Mesenchymal stem cell (in vitro differentiated cells and primary cell): ENCODE results near the gene C1orf167.

Experiments
- DNase-seq: peaks from one replicate; pipeline ENCODE4 v3.0.0-alpha.2; 2013
- H2AFZ ChIP-seq: one replicate; pipeline ENCODE4 v1.6.1; 2013; ENCODE audit warnings: low read depth, mild to moderate bottlenecking, control low read depth, inconsistent platforms, low read length, moderate library complexity
- H2AK5ac ChIP-seq: 2 replicates; pipeline ENCODE4 v1.6.1; 2013; ENCODE audit warnings: low read length, moderate library complexity, mild to moderate bottlenecking, inconsistent platforms; ENCODE audit not compliant: severe bottlenecking
- H2BK120ac ChIP-seq: one replicate; pipeline ENCODE4 v1.6.1; 2013; ENCODE audit warnings: low read depth, mild to moderate bottlenecking, inconsistent platforms, low read length, moderate library complexity
- H2BK12ac ChIP-seq, 2 experiments: one replicate each; pipeline ENCODE4 v1.6.1; 2013; ENCODE audit warnings: inconsistent platforms in 2 of 2, low read length in 2 of 2, mild to moderate bottlenecking in 2 of 2, moderate library complexity in 2 of 2, control low read depth in 1 of 2
- H2BK15ac ChIP-seq: one replicate; pipeline ENCODE4 v1.6.1; 2013; ENCODE audit warnings: mild to moderate bottlenecking, low read depth, inconsistent platforms; ENCODE audit not compliant: poor library complexity, severe bottlenecking
- H2BK5ac ChIP-seq: 2 replicates; pipeline ENCODE4 v1.6.1; 2013; ENCODE audit warnings: low read depth, mild to moderate bottlenecking, low read length, control low read depth, inconsistent platforms; ENCODE audit not compliant: poor library complexity, severe bottlenecking
- H3K14ac ChIP-seq, 2 experiments: one replicate each; pipeline ENCODE4 v1.6.1; 2013; ENCODE audit warnings: inconsistent platforms in 2 of 2, low read length in 2 of 2, control low read depth in 1 of 2, mild to moderate bottlenecking in 1 of 2, moderate library complexity in 1 of 2
- H3K18ac ChIP-seq, 2 experiments: one replicate each; pipeline ENCODE4 v1.6.1; 2013; ENCODE audit warnings: inconsistent platforms in 2 of 2, low read length in 2 of 2, control low read depth in 1 of 2, low read depth in 1 of 2, mild to moderate bottlenecking in 1 of 2
- H3K23ac ChIP-seq, 2 experiments: one replicate each; pipeline ENCODE4 v1.6.1; 2013; ENCODE audit warnings: inconsistent platforms in 2 of 2, low read length in 2 of 2, mild to moderate bottlenecking in 2 of 2, moderate library complexity in 2 of 2, control low read depth in 1 of 2
- H3K27ac ChIP-seq: 2 replicates; pipeline ENCODE4 v1.5.1; 2013; ENCODE audit warnings: mild to moderate bottlenecking, moderate library complexity, low read length, control low read depth, inconsistent platforms; ENCODE audit not compliant: poor library complexity, severe bottlenecking
- H3K27me3 ChIP-seq, 2 experiments: 2 replicates each; pipeline versions ENCODE4 v1.6.1 to v1.7.0; 2013; ENCODE audit warnings: low read length in 2 of 2, mild to moderate bottlenecking in 2 of 2, moderate library complexity in 2 of 2, control low read depth in 1 of 2, inconsistent platforms in 1 of 2; ENCODE audit not compliant: control insufficient read depth in 1 of 2, insufficient read depth in 1 of 2
- H3K36me3 ChIP-seq, 2 experiments: 2 replicates each; pipeline versions ENCODE4 v1.6.1 to v1.7.0; 2013; ENCODE audit warnings: low read length in 2 of 2, control low read depth in 1 of 2, inconsistent platforms in 1 of 2, low read depth in 1 of 2, mild to moderate bottlenecking in 1 of 2; ENCODE audit not compliant: insufficient read depth in 2 of 2, control insufficient read depth in 1 of 2
- H3K4ac ChIP-seq, 2 experiments: one replicate each; pipeline ENCODE4 v1.6.1; 2013; ENCODE audit warnings: inconsistent platforms in 2 of 2, low read length in 2 of 2, mild to moderate bottlenecking in 2 of 2, moderate library complexity in 2 of 2, control low read depth in 1 of 2, low read depth in 1 of 2
- H3K4me1 ChIP-seq: 2 replicates; pipeline ENCODE4 v1.6.1; 2013; ENCODE audit warnings: low read depth, low read length, control low read depth; ENCODE audit not compliant: control insufficient read depth, insufficient read depth
- H3K4me2 ChIP-seq: 2 replicates; pipeline ENCODE4 v1.6.1; 2013; ENCODE audit warnings: low read length, mild to moderate bottlenecking, inconsistent platforms; ENCODE audit not compliant: poor library complexity, severe bottlenecking
- H3K4me3 ChIP-seq, 2 experiments: 2 replicates each; pipeline versions ENCODE4 v1.5.1 to v1.7.0; 2013; ENCODE audit warnings: low read length in 2 of 2, mild to moderate bottlenecking in 2 of 2, control low read depth in 1 of 2, low read depth in 1 of 2; ENCODE audit not compliant: insufficient read depth in 1 of 2
- H3K79me1 ChIP-seq: replicated peaks from 2 replicates; pipeline ENCODE4 v1.6.1; 2013; ENCODE audit warnings: mild to moderate bottlenecking, control low read depth, low read length, inconsistent platforms; ENCODE audit not compliant: poor library complexity, severe bottlenecking
- H3K9ac ChIP-seq: 2 replicates; pipeline ENCODE4 v1.7.0; 2013; ENCODE audit warnings: mild to moderate bottlenecking, low read length, moderate library complexity
- H3K9me3 ChIP-seq: 2 replicates; pipeline ENCODE4 v1.7.0; 2013; ENCODE audit warnings: mild to moderate bottlenecking, low read length; ENCODE audit not compliant: control insufficient read depth
- H4K8ac ChIP-seq: one replicate; pipeline ENCODE4 v1.6.1; 2013; ENCODE audit warnings: inconsistent platforms, mild to moderate bottlenecking, low read length, moderate library complexity
- H4K91ac ChIP-seq: one replicate; pipeline ENCODE4 v1.6.1; 2013; ENCODE audit warnings: mild to moderate bottlenecking, low read length, inconsistent platforms
- WGBS: methylation state at CpG from one replicate; pipeline ENCODE4 v1.1.7; 2013; ENCODE audit warnings: mixed read lengths; 5-methylcytosine and 5-hydroxymethylcytosine counted together

The C1orf167 gene

GRCh38 chr1:11719313-11720032 is 42.5 kb upstream of the C1orf167 start:
- 53% methylated on average over 42 of the region's 44 CpGs for WGBS

GRCh38 chr1:11720033-11720376 is 42.0 kb upstream of the C1orf167 start:
- Histone ChIP-seq H2BK5ac (no peak overlapping the region), H3K4me2 (no peak overlapping the region), H3K79me1 (no peaks in the 10 kb centered on the region), H3K4me3 (no peak overlapping the region), H3K27ac (no peak overlapping the region), H3K4me1 (peaks cover 3% of the 10 kb centered on the region), H2BK12ac (no peak overlapping the region), H4K8ac (no peak overlapping the region), H3K36me3 (no peaks in the 10 kb centered on the region), H2BK15ac (no peak overlapping the region), H2AK5ac (no peak overlapping the region), H3K14ac (no peak overlapping the region), H3K27me3 (peaks cover 38 to 70% of the 10 kb centered on the region in 2 experiments), H3K9me3 (no peaks in the 10 kb centered on the region), H4K91ac (no peak overlapping the region), H3K18ac (no peak overlapping the region), H3K4ac (no peak overlapping the region), H2AFZ (no peak overlapping the region), H2BK120ac (no peak overlapping the region), H3K23ac (no peak overlapping the region), H3K9ac (no peak overlapping the region)
- DNase-seq = no peak
- WGBS = 80% methylated on average over 12 of the region's 12 CpGs

More at GRCh38 chr1:11719313-11720032, 42.5 kb upstream of the C1orf167 start:
- H3K36me3 ChIP-seq = no peaks in the 10 kb centered on the region
- H3K4me2 ChIP-seq = no peak overlapping the region
- peaks cover 44 to 70% of the 10 kb centered on the region in 2 experiments for H3K27me3 ChIP-seq
- H3K18ac ChIP-seq = no peak overlapping the region
- H3K9ac ChIP-seq = peak overlapping the region; percentile 50
- no peak overlapping the region for H2BK15ac ChIP-seq
- H2BK12ac ChIP-seq = no peak overlapping the region
- H3K23ac ChIP-seq = peak overlapping the region in 1 of 2 experiments; percentile 26
- no peak overlapping the region for H2AFZ ChIP-seq
- H3K27ac ChIP-seq = no peak overlapping the region
- no peak overlapping the region for H4K91ac ChIP-seq
- H3K4me1 ChIP-seq = peaks cover 3% of the 10 kb centered on the region
- no peak overlapping the region for H2BK5ac ChIP-seq
- H3K9me3 ChIP-seq = no peaks in the 10 kb centered on the region
- H2BK120ac ChIP-seq = no peak overlapping the region
- H2AK5ac ChIP-seq = no peak overlapping the region
- no peak overlapping the region for H3K14ac ChIP-seq
- peak overlapping the region in 1 of 2 experiments; percentile 63 for H3K4me3 ChIP-seq
- H3K4ac ChIP-seq = no peak overlapping the region
- no peak overlapping the region for H4K8ac ChIP-seq
- DNase-seq = peak; percentile 56
- no peaks in the 10 kb centered on the region for H3K79me1 ChIP-seq

- Histone ChIP-seq H4K8ac (no peak overlapping the region), H3K9ac (no peak overlapping the region), H2BK120ac (no peak overlapping the region), H2BK5ac (no peak overlapping the region), H3K27ac (no peak overlapping the region), H2AFZ (no peak overlapping the region), H3K18ac (no peak overlapping the region), H3K4ac (no peak overlapping the region), H2BK12ac (no peak overlapping the region), H3K4me1 (peaks cover 3% of the 10 kb centered on the region), H3K36me3 (no peaks in the 10 kb centered on the region), H3K4me2 (no peak overlapping the region), H4K91ac (no peak overlapping the region), H2AK5ac (no peak overlapping the region), H3K14ac (no peak overlapping the region), H2BK15ac (no peak overlapping the region), H3K9me3 (no peaks in the 10 kb centered on the region), H3K27me3 (peaks cover 33 to 69% of the 10 kb centered on the region in 2 experiments), H3K4me3 (no peak overlapping the region), H3K79me1 (no peaks in the 10 kb centered on the region), H3K23ac (no peak overlapping the region)
- DNase-seq = no peak
- WGBS = 72% methylated on average over 4 of the region's 4 CpGs
These were observed 41.5 kb upstream of the C1orf167 start for GRCh38 chr1:11720525-11720924.

- Histone ChIP-seq H3K9ac (no peak overlapping the region), H2AFZ (no peak overlapping the region), H2BK15ac (no peak overlapping the region), H3K18ac (no peak overlapping the region), H3K27ac (no peak overlapping the region), H4K8ac (no peak overlapping the region), H3K79me1 (no peaks in the 10 kb centered on the region), H2BK12ac (no peak overlapping the region), H3K4me1 (peaks cover 3% of the 10 kb centered on the region), H3K27me3 (peaks cover 29 to 61% of the 10 kb centered on the region in 2 experiments), H4K91ac (no peak overlapping the region), H3K14ac (no peak overlapping the region), H3K36me3 (no peaks in the 10 kb centered on the region), H3K23ac (no peak overlapping the region), H2AK5ac (no peak overlapping the region), H3K4me2 (no peak overlapping the region), H2BK120ac (no peak overlapping the region), H3K9me3 (no peaks in the 10 kb centered on the region), H2BK5ac (no peak overlapping the region), H3K4me3 (no peak overlapping the region), H3K4ac (no peak overlapping the region)
- 76% methylated on average over 4 of the region's 4 CpGs for WGBS
- DNase-seq = no peak
These were observed 40.7 kb upstream of the C1orf167 start for GRCh38 chr1:11721311-11721710.
